HG02763 (cell line): Measurements from ENCODE around the gene CNOT1.
"Not testable (repeated sequence)": the region's sequence is repeated elsewhere in the genome, so short reads cannot be mapped to it uniquely, and the experiment has no call there.

Experiments used
- ATAC-seq: cut with Tn5 transposase; IDR thresholded peaks from one replicate; pipeline ENCODE4 v1.9.1; 2021; ENCODE audit warnings: mild to moderate bottlenecking, moderate library complexity; ENCODE audit not compliant: unreplicated experiment

The CNOT1 gene

DNA sequence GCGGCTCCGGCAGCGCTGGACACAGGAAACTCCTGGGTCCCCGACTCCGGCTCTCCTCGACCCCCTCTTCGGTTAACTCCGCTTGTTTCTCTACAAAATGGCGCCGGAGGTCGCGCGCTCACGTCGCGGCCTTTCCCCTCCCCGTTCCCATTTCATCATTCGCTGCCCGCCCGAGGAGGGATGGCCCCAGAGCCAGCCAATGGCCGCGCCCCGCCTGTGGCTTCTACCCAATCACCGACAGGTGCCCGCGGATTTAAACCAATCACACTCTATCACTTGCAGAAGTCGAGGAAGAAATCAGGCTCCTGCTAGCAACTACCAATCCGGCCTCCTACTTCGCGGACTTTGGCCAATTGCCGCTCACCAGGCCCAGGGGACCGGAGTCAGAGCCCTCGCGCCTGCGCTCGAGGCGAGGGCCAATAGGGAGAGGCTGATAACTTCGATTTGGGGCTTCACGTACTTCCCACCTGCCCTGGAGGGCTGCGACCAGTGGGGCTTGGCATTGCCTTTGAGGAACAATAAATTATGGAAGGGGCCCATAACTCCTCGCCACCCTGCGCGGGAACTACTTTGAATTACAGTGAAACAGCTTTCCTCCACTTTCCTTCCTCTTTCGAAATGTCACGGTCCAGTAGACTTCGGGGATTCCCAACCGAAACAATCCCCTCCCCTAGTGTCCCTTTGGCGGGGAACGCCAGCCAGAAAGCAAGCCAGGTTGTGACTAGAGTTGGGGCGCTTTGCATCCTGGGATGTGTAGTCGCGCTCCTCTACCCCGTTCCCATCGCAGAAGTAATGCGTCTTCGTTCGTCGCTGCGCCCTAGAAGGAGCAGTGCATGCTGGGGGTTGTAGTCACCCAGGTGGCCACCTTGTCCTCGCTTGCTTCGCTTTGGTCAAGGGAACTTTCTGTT, at the start of gene CNOT1:
Gene CNOT1 (minus strand): TSS at position 94 of the 908 bp plus-strand sequence. CDS start 30,489 bp downstream, outside the sequence.
- ATAC-seq, result peak; percentile 91

DNA sequence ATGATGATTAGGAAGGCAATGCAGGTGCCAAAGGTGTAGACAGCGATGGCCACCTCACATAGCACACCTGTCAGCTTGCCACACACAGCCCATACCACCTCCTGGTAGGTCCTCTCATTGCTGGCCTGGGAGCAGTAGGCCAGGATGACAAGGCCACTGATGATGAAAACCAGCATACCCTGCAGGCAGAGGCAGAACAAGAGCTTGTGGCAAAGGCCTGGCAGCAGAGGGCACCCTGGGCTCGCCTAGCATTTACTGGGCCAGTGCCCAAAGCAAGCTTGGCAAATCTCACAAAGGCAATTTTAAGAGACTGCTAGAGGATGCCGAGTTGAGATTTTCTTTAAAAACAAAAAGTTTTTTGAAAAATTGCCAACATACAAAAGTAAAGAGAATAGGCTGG, 49.1 kb upstream of the CNOT1 start:
- no peak for ATAC-seq

DNA sequence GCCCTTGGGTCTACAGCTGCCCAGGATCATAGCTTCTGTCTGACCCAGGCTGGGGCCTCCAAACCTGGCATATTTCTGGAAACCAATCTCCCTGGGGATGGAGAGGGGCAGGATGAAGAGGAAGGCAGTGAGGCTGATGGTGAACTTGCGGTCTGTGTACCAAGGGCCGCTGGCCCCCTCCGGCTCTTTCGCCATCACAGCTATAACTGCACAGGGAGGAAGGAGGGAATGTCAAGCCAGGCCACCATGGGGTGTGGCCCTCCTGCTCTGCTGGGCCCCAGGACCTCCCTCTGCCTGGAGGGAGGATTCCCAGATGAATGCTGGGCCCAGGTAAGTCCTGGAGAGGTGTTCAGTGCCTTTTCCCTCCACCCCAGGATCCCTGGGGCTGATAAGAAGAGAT, 48.6 kb upstream of the CNOT1 start:
- no peak for ATAC-seq

DNA sequence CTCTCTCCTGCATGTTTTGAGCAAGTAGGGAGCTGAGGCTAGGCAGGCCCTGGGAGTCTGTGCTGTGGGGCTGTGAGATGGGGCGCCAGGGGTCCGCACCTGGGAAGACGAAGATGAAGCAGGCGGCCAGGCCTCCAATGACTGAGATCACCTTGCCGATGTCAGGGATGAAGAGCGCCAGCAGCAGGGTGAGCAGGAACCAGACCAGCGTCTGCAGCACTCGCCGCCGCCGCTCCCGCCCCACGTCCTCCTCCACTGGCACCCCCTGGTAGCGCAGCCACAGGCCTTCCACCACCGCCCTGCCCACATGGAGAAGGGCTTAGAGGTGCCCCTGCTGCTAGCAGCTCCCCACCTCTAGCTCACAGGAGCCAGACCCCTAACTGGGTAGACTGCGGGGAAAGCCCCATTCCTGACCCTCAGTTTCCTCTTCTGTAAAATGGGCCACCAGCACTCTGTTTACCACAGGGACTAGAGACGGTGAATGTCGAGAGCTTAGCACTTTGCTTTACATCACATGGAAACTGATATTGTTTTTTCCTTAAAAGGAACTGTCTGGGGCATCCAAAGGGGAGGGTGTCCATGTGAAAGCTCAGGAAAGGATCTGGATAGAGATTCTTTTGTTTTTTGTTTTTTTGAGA, 41.4 kb upstream of the CNOT1 start:
- no peak for ATAC-seq

DNA sequence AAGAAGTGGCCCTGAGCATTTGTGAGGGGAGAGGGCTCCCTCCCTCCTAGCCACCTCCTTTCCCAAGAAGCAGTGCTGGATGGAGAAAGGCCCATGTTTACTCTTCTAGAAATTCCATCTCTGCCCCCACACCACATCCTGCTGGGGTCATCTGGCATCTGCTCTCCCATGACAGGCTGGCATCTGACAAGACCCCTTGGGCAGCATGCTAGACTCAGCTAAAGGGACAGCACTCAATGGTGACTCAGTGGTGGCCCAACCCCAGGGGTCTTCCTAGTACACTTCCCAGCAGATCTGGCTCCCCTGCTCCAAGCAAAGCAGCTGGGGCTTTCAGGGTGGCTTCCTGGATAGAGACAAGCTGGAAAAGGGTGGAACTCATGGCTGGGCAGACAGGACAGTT, 40.6 kb upstream of the CNOT1 start:
- ATAC-seq, result no peak

DNA sequence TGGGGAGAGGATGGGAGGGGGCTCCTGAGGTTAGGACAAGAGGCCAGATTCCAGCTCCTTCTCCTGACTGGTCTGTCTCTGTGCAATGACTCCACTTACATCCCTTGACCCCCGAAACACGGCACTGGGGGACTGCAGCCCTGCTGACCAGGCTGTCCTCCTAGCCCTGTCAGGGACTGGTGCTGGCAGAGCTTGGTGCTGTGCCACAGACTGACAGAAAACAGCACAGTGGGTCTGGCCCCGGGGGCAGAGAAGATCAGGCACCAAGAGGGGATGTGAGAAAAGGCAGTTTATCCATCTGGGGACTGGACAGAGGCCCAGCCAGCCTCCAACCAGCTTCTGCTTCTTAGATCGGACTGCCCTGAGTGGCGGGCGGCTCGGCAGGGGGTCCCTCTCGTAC, 35.6 kb upstream of the CNOT1 start:
- no peak for ATAC-seq

DNA sequence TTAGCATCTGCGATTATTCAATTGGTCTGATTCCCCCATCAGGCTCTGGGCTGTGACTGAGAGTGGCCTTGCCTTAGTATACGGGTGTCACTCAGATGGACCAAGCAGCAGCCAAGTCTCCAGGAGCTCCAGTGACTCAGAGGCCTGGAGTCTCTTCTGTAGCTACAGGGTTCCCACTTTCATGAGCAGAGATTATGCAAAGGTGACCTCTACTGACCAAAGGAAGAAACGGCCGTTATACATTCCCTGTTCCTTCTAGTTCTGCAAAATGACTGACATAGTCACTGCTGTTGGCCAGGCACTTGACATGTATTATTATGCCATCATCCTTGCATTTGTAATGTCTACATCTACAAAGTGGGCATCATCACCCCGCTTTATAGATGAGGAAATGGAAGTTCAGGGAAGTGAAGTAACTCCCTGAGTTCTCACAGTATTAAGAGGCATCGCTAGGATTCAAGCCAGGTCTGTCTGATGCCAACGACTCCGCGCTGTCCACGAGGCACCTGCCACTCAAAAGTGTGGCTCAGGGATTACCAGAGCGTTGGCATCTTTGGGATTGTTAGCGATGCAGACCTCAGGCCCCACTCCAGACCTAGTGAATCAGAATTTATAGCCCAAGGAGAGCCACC, 31.7 kb upstream of the CNOT1 start:
- peak; percentile 68 for ATAC-seq

DNA sequence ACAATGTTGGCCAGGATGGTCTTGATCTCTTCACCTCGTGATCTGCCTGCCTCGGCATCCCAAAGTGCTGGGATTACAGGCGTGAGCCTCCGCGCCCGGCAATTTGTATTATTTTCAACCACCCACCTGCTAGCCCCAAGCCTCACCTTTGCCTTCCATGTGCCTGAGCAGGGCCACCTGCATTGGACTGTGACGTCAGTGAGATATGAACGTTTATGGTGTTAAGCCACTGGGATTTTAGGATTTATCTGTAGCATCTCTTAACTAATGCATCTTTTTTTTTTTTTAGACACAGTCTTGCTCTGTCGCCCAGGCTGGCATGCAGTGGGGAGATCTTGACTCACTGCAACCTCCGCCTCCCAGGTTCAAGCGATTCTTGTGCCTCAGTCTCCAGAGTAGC, 30.3 kb upstream of the CNOT1 start:
- not testable (repeated sequence) for ATAC-seq

DNA sequence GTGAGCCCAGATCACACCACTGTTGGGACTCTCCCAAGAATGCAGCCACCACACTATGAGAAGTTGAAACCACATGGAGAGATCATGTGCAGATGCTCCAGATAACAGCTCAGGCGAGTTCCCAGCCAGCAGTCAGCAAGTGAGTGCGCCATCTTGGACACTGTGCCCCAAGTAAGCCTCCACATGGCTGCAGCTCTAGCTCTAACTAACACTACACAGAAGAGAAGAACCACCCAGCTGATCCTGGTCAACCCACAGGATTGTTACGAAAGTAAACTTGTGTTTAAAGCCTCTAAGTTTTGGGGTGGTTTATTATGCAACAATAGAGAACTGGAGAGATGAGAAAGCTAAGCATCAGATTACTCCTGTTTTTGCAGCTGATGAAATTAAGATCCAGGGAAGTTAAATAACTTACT, 29.2 kb upstream of the CNOT1 start:
- ATAC-seq, result no peak

DNA sequence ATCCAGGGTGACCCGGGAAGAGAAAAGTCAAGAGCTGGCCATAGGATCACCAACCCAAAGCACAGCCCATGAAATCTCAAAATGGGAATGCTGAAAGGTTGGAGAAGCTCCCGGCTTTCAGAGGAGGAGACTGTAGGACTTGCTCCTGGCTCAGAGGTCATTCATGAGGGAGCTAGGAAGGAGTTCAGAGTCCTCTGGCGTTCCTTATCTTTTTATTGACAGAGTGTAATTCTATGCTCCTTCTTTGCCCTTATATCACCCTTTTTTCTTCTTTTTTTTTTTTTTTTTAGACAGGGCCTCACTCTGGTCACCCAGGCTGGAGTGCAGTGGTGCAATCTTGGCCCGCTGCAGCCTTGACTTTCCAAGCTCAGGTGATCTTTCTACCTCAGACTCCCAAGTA, 27.3 kb upstream of the CNOT1 start:
- ATAC-seq, result no peak

DNA sequence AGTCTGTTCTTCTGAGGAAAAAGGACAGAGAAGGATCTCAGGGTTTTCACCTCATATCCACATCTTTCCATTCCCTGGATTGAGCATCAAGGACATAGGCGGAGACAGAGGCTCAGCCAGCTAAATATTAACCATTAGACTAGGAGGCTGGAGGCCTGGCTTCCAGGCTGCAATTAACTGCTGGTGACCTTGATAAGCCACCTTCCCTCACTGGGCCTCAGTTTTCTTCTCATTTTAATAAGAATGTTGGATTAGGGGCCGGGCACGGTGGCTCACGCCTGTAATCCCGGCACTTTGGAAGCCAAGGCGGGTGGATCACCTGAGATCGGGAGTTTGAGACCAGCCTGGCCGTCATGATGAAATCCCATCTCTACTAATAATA, 25.6 kb upstream of the CNOT1 start:
- ATAC-seq, result no peak

DNA sequence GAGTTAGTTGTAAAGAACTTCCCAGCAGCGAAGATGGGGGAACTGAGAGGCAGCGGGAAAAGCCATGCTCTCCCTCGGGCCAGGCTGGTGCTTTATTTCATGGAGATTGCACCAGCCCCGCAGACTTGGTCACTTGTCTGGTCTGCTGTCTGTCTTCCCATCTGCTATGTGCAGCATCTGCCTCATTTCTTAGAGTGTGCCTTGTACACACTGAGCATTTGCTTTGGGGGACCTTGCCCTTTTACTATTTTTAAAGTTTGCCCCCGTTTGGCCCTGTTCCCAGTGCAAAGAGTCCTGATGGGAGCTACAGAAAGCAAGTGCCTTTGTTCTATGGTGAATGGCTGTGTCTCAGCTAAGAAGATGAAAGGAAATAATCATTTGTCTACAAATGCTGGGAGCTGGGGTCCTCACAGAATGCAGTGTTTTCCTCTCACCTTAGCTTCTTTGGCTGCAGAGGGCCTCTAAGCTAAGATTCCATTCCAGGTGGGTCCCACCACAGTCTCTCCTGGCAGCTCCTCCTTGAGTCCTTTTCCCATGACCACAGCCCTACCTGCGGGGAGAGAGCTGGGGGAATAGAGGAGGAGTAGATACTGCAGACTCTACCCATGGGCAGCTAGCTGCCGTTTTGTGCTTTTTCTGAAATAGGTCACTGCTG, 25.1 kb upstream of the CNOT1 start:
- no peak for ATAC-seq

DNA sequence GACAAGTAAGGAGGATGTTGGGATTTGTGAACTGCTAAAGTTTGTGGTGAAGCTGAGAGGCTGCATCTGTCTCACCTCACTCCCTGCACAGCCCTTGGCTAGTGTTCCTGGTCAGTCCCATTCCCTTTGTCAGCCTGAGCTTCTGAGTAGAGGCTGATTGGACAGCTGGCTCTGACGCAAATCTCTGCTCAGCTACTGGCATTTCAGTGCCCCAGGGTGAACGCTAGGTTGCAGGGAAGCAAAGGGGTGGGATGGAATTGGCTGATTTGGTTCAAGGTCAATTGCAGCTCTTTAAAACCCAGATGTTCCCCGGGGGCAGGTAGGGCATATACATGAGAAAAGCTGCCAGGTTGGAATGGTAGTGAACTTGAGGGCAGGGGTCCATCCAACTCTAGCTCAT, 23.1 kb upstream of the CNOT1 start:
- no peak for ATAC-seq

DNA sequence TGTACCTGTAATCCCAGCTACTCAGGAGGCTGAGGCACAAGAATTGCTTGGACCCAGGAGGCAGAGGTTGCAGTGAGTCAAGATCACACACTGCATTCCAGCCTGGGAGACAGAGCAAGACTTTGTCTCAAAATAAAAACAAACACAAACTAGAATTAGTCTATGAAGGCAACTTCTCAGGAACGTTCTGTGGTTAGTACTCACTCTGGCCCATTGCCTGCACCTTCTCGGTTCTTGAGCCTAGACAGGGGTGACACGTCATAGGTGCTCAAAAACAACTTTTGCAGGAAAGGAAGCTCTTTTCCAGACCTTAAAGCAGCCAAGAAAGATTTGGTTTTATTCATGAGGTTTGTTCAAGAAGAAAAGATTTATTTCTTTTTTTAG, 22.3 kb upstream of the CNOT1 start:
- ATAC-seq, result no peak

DNA sequence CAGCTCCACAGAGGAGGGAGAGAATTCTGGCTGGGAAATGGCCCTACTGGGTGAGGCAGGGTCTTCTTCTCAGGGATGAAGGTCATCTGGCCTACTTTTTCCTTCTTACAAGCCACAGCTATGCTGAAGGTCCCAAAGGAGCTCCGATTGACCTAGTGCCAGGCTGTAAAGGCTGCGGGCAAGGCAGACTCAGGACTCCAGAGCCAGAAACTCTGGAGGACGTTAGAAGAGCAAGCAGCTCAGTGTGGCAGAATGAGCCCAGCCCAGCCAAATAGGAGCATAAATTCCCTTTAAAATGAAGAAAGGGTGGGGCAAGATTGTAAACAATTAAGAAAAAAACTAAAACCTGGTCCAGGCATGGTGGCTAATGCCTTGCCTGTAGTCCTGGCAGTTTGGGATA, 20.1 kb upstream of the CNOT1 start:
- ATAC-seq, result no peak

DNA sequence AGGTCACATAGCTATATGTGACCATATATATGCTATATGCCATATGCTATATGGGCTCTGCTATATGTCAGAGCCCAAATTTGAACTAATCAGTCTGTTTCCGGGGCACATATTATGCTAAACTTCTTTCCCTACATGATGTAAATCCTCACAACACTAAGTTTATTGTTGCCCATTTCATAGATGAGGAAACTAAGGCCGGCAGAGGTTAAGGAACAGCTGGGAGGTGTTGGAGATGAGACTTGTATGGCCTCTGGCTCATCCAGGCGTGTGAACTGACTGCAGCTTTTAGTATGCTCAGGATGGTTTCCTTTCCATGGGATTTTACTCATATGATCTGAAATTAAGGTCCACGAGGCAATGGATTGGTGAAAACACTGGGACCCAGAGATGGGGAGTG, 17.5 kb upstream of the CNOT1 start:
- ATAC-seq, result no peak

DNA sequence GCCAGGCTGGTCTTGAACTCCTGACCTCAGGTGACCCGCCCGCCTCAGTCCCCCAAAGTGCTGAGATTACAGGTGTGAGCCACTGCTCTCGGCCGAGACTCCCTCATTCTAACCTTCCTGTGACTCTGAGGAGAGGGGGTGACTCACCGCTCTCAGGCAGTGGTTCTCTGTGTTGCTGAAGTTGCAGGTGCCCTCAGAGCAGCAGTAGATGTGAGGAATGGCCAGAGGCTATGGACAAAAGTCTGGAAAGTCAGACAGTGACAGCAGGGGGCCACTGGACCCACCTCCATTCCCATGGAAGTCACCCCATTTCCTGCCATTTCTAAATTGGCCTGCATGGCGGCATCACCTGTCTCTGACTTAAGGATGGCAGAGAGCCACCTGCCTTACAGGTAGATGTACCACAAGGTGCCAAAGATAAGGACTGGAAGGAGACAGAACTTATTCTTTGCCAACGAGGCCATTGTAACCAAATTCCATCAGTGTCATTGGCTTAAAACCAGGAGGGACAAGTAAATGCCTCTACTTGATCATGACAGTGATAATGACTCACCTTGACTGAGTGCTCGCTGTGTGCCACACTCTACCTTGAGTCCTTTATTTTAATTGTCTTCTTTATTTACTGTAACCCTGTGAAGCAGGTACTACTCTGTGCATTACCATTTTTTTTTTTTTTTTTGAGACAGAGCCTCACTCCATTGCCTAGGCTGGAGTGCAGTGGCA, 15.3 kb upstream of the CNOT1 start:
- ATAC-seq, result no peak

DNA sequence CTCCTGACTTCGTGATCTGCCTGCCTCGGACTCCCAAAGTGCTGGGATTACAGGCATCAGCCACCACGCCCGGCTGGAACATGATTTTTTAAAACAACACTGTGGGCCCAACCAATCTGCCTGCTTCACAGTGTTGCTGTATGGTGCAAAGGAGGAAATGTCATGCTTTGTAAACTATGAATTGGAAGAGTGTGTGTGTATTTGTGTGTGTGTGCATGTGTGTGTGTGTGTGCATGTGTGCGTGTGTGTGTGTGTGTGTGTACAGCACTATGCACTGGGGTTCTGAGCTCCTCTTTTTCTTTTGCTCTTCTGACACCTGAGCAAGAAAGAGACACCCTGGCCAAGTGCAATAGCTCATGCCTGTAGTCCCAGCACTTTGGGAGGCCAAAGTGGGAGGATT, 14.5 kb upstream of the CNOT1 start:
- ATAC-seq, result no peak

DNA sequence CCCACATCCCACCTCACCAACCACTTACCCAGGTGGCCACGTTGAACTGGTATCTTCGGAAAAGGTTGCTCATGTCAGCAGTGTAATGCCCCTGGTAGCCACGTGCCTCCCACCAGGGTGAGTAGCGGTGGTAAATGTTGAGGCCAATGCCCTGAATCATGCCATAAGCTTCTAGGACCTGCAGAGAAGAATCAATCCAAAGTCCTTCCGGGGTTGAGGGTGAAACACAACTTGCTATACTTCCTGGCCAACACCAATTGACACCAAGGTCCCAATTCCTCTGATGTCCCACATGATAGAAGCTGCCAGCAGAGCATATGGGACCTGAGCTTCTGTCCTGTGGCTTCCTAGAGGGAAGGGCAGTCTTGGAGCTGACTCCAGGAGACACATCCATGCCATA, 11.3 kb upstream of the CNOT1 start:
- ATAC-seq, result no peak

DNA sequence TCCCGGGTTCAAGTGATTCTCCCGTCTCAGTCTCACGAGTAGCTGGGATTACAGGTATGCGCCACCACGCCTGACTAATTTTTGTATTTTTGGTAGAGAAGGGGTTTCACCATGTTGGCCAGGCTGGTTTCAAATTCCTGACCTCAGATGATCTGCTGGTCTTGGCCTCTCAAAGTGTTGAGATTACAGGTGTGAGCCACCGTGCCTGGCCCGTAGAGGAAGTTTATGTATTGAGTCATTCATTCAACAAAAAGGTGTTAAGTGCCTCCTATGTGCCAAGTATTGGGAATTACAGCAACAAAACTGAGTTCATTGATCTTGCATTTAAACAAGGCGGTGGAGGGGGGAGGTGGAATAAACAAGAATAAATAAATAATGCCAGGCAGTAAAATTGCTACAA, 10.2 kb upstream of the CNOT1 start:
- no peak for ATAC-seq

DNA sequence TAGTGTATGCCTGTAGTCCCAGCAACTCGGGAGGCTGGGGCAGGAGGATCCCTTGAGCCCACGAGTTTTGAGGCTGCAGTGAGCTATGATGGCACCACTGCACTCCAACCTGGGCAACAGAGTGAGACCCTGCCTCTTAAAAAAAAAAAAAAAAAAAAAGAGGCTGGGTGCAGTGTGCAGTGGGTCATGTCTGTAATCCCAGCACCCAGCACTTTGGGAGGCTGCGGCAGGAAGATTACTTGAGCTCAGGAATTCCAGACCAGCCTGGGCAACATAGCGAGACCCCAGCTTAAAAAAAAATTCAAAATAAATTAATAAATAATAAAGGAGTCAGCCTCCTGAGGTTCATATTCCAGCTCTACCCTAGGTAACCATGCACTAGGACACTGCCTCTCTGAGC, 9.6 kb upstream of the CNOT1 start:
- no peak for ATAC-seq
